Activated CD8-positive, alpha-beta T cell treated with anti-CD3 and anti-CD28 coated beads, Interleukin-2, amount 10 ng/mL, durations not matched to agents 7 days and 5 days (primary cell): ENCODE measurements around the gene RAP1GAP. TPM values are rescaled to one million over a fixed set of nuclear protein-coding genes. Genes with fewer than 3 reads are reported as not detected.

ENCODE experiments used
- total RNA-seq, 2 experiments: library from RNA; stranded (reverse); gene quantifications; one replicate each; pipeline ENCODE4 v1.2.3, GENCODE V29; 2021

Gene RAP1GAP
- total RNA-seq, 2 experiments from 2014 or later = 0.13 TPM; not detected in 1

Other genes with a start within 250 kb of the RAP1GAP start
- gene NBPF3, start 229.2 kb downstream of the RAP1GAP start, total RNA-seq = 1 to 10 TPM; 5.1 to 5.7 TPM
- gene ALPL, start 159.9 kb downstream of the RAP1GAP start, total RNA-seq = not detected
- gene USP48, start 113.8 kb upstream of the RAP1GAP start, total RNA-seq = 10 to 100 TPM; 71.3 to 74.9 TPM
- gene LDLRAD2, start 142.9 kb upstream of the RAP1GAP start, total RNA-seq = not detected